Loucy (cell line): ENCODE results near the gene WEE2.
"Not testable (repeated sequence)": the region's sequence is repeated elsewhere in the genome, so short reads cannot be mapped to it uniquely, and the experiment has no call there.

Experiments
- H2AFZ ChIP-seq: fragments of 200-600 bp; sonication (generic); 2 replicates; pipeline ENCODE4 v1.6.0; 2016; ENCODE audit warnings: antibody characterized with exemption, mild to moderate bottlenecking, low read length, moderate library complexity
- H3F3A ChIP-seq: fragments of 200-600 bp; 2 replicates; pipeline ENCODE4 v1.6.0; 2016; ENCODE audit warnings: antibody characterized with exemption, low read depth, mild to moderate bottlenecking
- H3K27me3 ChIP-seq: fragments of 200-600 bp; sonication (generic); 2 replicates; pipeline ENCODE4 v1.6.1; 2014; ENCODE audit warnings: low read length, mild to moderate bottlenecking; ENCODE audit not compliant: insufficient read depth, poor library complexity, severe bottlenecking
- H3K36me3 ChIP-seq: fragments of 200-600 bp; sonication (generic); 2 replicates; pipeline ENCODE4 v1.6.1; 2016; ENCODE audit warnings: low read length; ENCODE audit not compliant: insufficient read depth
- H3K4me1 ChIP-seq: fragments of 200-600 bp; sonication (generic); 2 replicates; pipeline ENCODE4 v1.5.1; 2014; ENCODE audit warnings: low read length, mild to moderate bottlenecking; ENCODE audit not compliant: insufficient read depth, poor library complexity, severe bottlenecking
- H3K4me2 ChIP-seq: fragments of 200-600 bp; sonication (generic); 2 replicates; pipeline ENCODE4 v1.6.0; 2014; ENCODE audit warnings: antibody characterized with exemption, low read length, low read depth, mild to moderate bottlenecking; ENCODE audit not compliant: poor library complexity, severe bottlenecking
- H3K4me3 ChIP-seq: fragments of 200-600 bp; sonication (generic); 2 replicates; pipeline ENCODE4 v1.5.1; 2014; ENCODE audit warnings: low read length, mild to moderate bottlenecking, mixed read lengths; ENCODE audit not compliant: poor library complexity, severe bottlenecking
- H3K79me2 ChIP-seq: fragments of 200-600 bp; sonication (generic); 2 replicates; pipeline ENCODE4 v1.6.1; 2014; ENCODE audit warnings: low read length; ENCODE audit not compliant: insufficient read depth
- H3K9ac ChIP-seq: fragments of 200-600 bp; sonication (generic); 2 replicates; pipeline ENCODE4 v1.6.0; 2014; ENCODE audit warnings: mild to moderate bottlenecking, low read depth, low read length, moderate library complexity; ENCODE audit not compliant: poor library complexity, severe bottlenecking
- H3K9me2 ChIP-seq: fragments of 200-600 bp; sonication (generic); replicated peaks from 2 replicates; pipeline ENCODE4 v1.6.1; 2016; ENCODE audit warnings: low read depth, low read length, mixed read lengths
- H3K9me3 ChIP-seq: fragments of 200-600 bp; sonication (generic); 2 replicates; pipeline ENCODE4 v1.6.1; 2014; ENCODE audit warnings: mild to moderate bottlenecking, antibody characterized with exemption, low read length, low read depth; ENCODE audit not compliant: insufficient read depth
- H4K20me1 ChIP-seq: fragments of 200-600 bp; sonication (generic); 2 replicates; pipeline ENCODE4 v1.6.0; 2014; ENCODE audit warnings: antibody characterized with exemption, low read length, mild to moderate bottlenecking; ENCODE audit not compliant: insufficient read depth, poor library complexity, severe bottlenecking
- CTCF ChIP-seq: fragments of 200-600 bp; sonication (generic); conservative IDR thresholded peaks from 2 replicates; pipeline ENCODE4 v1.5.1; 2014; ENCODE audit warnings: mild to moderate bottlenecking, antibody characterized with exemption, low read length
- EZH2phosphoT487 ChIP-seq: fragments of 200-600 bp; IDR thresholded peaks from 2 replicates; pipeline ENCODE4 v1.6.1; 2018; ENCODE audit warnings: antibody characterized with exemption, mild to moderate bottlenecking, moderate library complexity, borderline replicate concordance

WEE2 gene

DNA sequence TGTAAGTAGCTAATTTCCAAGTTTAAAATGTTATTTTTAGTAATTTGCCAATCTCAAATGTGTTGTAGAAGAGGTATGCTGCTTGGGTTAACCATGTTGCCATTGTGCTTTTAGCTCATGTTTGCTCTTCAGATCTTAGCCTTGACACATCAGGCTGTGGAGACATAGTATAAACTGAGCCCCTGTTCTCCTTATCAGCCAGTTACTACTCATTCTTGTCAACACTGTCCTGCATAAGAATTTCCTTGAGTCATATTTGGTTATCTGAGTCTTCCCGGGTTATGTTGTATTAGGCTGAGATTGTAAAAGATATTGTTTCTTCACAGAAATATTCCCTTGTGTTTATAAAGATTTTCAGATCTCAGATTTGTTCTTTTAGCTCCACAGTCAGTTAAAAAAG, 34.1 kb downstream of the WEE2 start:
- no peaks in the 10 kb centered on the region for H3K9me2 ChIP-seq
- no peak overlapping the region for H2AFZ ChIP-seq
- peaks cover 4% of the 10 kb centered on the region; the same call in 1 of the 2 replicates for H3F3A ChIP-seq
- peak overlapping the region; percentile 12 for H3K9ac ChIP-seq
- peaks cover 68% of the 10 kb centered on the region for H4K20me1 ChIP-seq
- TF ChIP-seq EZH2phosphoT487 (no peak), CTCF (no peak)
- peak overlapping the region; percentile 97 for H3K4me2 ChIP-seq
- peaks cover 52% of the 10 kb centered on the region for H3K36me3 ChIP-seq
- H3K9me3 ChIP-seq = no peaks in the 10 kb centered on the region
- peaks cover 44% of the 10 kb centered on the region for H3K79me2 ChIP-seq
- no peaks in the 10 kb centered on the region for H3K27me3 ChIP-seq
- no peak overlapping the region for H3K4me3 ChIP-seq
- peaks cover 34% of the 10 kb centered on the region for H3K4me1 ChIP-seq

DNA sequence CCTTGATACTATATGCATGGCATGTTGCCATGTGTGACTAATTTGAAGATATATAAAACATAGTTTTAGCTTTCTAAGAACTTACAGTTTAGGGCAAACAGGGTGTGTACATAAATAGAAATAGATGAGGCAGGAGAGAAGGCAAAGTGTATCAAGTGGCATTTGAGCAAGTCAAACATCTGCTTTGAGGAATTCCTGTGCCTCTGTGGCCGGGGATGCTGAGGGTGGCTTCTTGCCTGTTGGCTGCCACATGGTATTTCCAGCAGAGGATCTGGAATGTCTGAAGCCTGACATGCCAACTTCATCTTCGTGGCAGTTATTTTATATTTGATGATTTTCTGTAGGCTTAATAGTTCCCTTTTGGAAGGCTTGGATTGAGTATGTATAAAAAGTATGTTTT, 36.0 kb downstream of the WEE2 start:
- TF ChIP-seq CTCF (no peak), EZH2phosphoT487 (no peak)
- H3K4me3 ChIP-seq = no peak overlapping the region
- H4K20me1 ChIP-seq = peaks cover 61% of the 10 kb centered on the region
- H3K27me3 ChIP-seq = no peaks in the 10 kb centered on the region
- H2AFZ ChIP-seq = no peak overlapping the region
- H3K9ac ChIP-seq = no peak overlapping the region
- H3F3A ChIP-seq = no peaks in the 10 kb centered on the region
- H3K9me2 ChIP-seq = no peaks in the 10 kb centered on the region
- peaks cover 28% of the 10 kb centered on the region for H3K4me1 ChIP-seq
- no peak overlapping the region for H3K4me2 ChIP-seq
- peaks cover 64% of the 10 kb centered on the region for H3K36me3 ChIP-seq
- peaks cover 36% of the 10 kb centered on the region for H3K79me2 ChIP-seq
- no peaks in the 10 kb centered on the region for H3K9me3 ChIP-seq

DNA sequence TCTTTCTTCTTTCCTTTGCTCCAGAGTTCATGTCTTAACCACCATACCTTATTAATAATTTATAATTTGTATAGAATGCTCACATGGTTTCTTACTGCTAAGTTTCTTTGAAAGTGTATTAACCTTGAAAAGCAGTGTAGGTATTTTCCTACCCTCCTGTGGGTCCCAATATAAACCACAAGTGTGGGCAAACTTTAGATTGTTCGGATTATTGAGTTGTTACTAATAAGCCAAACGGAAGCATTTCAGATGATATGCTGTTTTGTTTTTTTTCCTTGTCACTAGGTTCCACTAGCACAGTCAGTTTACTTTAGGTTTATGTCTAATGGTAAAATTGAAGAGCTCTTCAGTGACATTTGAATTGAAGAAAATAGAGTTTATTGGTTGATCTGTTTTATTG, 40.2 kb downstream of the WEE2 start:
- H3K4me2 ChIP-seq = no peak overlapping the region
- no peaks in the 10 kb centered on the region for H3F3A ChIP-seq
- no peaks in the 10 kb centered on the region; the same call in 1 of the 2 replicates for H3K79me2 ChIP-seq
- peaks cover 20% of the 10 kb centered on the region for H4K20me1 ChIP-seq
- H2AFZ ChIP-seq = no peak overlapping the region
- H3K9me2 ChIP-seq = no peaks in the 10 kb centered on the region
- H3K36me3 ChIP-seq = peaks cover 89% of the 10 kb centered on the region
- TF ChIP-seq EZH2phosphoT487 (no peak), CTCF (no peak)
- peaks cover 10% of the 10 kb centered on the region; the same call in 1 of the 2 replicates for H3K9me3 ChIP-seq
- no peak overlapping the region for H3K4me3 ChIP-seq
- no peak overlapping the region for H3K9ac ChIP-seq
- H3K27me3 ChIP-seq = no peaks in the 10 kb centered on the region
- H3K4me1 ChIP-seq = no peaks in the 10 kb centered on the region

GRCh38 chr7:141751904-141752303, 43.8 kb downstream of the WEE2 start:
- not testable (repeated sequence) for H3K79me2 ChIP-seq, H3K4me3 ChIP-seq, H3K4me1 ChIP-seq, H3K9ac ChIP-seq, H3K9me3 ChIP-seq, H2AFZ ChIP-seq, H3F3A ChIP-seq, H3K4me2 ChIP-seq, H3K27me3 ChIP-seq, H3K9me2 ChIP-seq, H4K20me1 ChIP-seq
- peaks cover 64% of the 10 kb centered on the region for H3K36me3 ChIP-seq
